Left ventricle myocardium inferior (tissue), 1 donor: Measurements from ENCODE around the gene TMEM270. TPM values are rescaled to one million over a fixed set of nuclear protein-coding genes. Genes with fewer than 3 reads are reported as not detected.

Experiments used
- DNase-seq: peaks from one replicate; pipeline ENCODE4 v3.0.0-alpha.2; 2020
- H3K27ac ChIP-seq: fragments of 200-600 bp; replicated peaks from 2 replicates; pipeline ENCODE4 v1.8.0; 2021
- H3K27me3 ChIP-seq: fragments of 200-600 bp; 2 replicates; pipeline ENCODE4 v1.8.0; 2021; ENCODE audit warnings: low read depth
- H3K36me3 ChIP-seq: fragments of 200-600 bp; 2 replicates; pipeline ENCODE4 v1.8.0; 2021
- H3K4me1 ChIP-seq: fragments of 200-600 bp; 2 replicates; pipeline ENCODE4 v1.8.0; 2021
- H3K4me3 ChIP-seq: fragments of 200-600 bp; 2 replicates; pipeline ENCODE4 v1.8.0; 2021; ENCODE audit warnings: mild to moderate bottlenecking, moderate library complexity
- H3K9me3 ChIP-seq: fragments of 200-600 bp; replicated peaks from 2 replicates; pipeline ENCODE4 v1.8.0; 2021
- intact Hi-C: fragments of 100-400 bp; cut with micrococcal nuclease; formaldehyde crosslinking; loops from one replicate; pipeline ENCODE4 v1.11.0; 2022
- total RNA-seq: library from RNA; stranded (reverse); fragmentation: NEBNext Ultra II Directional; extraction: Animal tissue kit (Norgen Biotek cat#: 25700); gene quantifications from one replicate; pipeline ENCODE4 v1.2.1, GENCODE V29; 2021
- TF ChIP-seq, protein P1 (sequence below): fragments of 200-600 bp; IDR thresholded peaks from 2 replicates; pipeline ENCODE4 v1.8.0; 2021; ENCODE audit warnings: antibody characterized with exemption, mild to moderate bottlenecking, borderline replicate concordance
- donor health status: DM: no; HTN: yes; CAD: no; lungs with severe emphysema.

Gene TMEM270
- total RNA-seq, 1 donor from 2014 or later = not detected

- intact Hi-C loops = loop anchor here (5.0 kb wide), 1 partner anchor 40 kb away; no protein-coding TSS in a partner anchor
- H3K27ac ChIP-seq = no peak overlapping the region
- no peak for DNase-seq
Measured at GRCh38 chr7:73852500-73852899, 8.5 kb upstream of the TMEM270 start.

DNA sequence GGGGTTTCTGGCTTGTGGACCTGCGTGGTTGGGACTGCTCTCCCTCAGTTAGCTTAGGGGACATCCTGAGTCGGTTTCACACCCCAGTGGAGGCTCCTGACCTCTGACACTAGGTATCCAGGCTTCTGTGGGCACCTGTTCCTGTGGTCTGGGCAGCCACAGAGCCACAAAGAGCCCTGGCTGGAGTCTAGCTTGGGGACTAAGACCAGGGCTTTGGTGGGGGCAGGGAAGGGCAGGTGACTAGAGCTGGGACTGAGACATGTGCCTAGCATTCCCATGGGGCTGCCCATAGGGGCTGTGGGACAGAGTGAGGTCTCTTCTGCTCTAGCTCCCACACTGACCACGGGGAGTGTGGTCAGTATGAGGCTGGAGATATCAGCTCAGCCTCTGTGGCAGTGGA, 4.0 kb upstream of the TMEM270 start:
- H3K36me3 ChIP-seq = no peaks in the 10 kb centered on the region
- peaks cover 49% of the 10 kb centered on the region for H3K27me3 ChIP-seq
- intact Hi-C loops = no loop called here

More at GRCh38 chr7:73852500-73852899, 8.5 kb upstream of the TMEM270 start:
- Histone ChIP-seq H3K4me3 (no peak overlapping the region), H3K27me3 (peaks cover 43% of the 10 kb centered on the region), H3K36me3 (no peaks in the 10 kb centered on the region), H3K9me3 (no peaks in the 10 kb centered on the region), H3K4me1 (peaks cover 12% of the 10 kb centered on the region)
- TF ChIP-seq, protein P1, sequence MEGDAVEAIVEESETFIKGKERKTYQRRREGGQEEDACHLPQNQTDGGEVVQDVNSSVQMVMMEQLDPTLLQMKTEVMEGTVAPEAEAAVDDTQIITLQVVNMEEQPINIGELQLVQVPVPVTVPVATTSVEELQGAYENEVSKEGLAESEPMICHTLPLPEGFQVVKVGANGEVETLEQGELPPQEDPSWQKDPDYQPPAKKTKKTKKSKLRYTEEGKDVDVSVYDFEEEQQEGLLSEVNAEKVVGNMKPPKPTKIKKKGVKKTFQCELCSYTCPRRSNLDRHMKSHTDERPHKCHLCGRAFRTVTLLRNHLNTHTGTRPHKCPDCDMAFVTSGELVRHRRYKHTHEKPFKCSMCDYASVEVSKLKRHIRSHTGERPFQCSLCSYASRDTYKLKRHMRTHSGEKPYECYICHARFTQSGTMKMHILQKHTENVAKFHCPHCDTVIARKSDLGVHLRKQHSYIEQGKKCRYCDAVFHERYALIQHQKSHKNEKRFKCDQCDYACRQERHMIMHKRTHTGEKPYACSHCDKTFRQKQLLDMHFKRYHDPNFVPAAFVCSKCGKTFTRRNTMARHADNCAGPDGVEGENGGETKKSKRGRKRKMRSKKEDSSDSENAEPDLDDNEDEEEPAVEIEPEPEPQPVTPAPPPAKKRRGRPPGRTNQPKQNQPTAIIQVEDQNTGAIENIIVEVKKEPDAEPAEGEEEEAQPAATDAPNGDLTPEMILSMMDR = no peak

GRCh38 chr7:73858807-73859206, 2.2 kb upstream of the TMEM270 start:
- Histone ChIP-seq H3K27me3 (peaks cover 33% of the 10 kb centered on the region), H3K27ac (no peak overlapping the region), H3K9me3 (no peaks in the 10 kb centered on the region), H3K36me3 (no peaks in the 10 kb centered on the region), H3K4me1 (no peaks in the 10 kb centered on the region), H3K4me3 (no peak overlapping the region)
- intact Hi-C loops = no loop called here
- no peak for DNase-seq
- TF ChIP-seq, protein P1 = no peak

More for the DNA sequence above, 4.0 kb upstream of the TMEM270 start:
- no peaks in the 10 kb centered on the region for H3K9me3 ChIP-seq
- no peak overlapping the region for H3K4me3 ChIP-seq
- H3K27ac ChIP-seq = no peak overlapping the region
- DNase-seq = no peak
- TF ChIP-seq, protein P1 = no peak
- H3K4me1 ChIP-seq = no peaks in the 10 kb centered on the region

DNA sequence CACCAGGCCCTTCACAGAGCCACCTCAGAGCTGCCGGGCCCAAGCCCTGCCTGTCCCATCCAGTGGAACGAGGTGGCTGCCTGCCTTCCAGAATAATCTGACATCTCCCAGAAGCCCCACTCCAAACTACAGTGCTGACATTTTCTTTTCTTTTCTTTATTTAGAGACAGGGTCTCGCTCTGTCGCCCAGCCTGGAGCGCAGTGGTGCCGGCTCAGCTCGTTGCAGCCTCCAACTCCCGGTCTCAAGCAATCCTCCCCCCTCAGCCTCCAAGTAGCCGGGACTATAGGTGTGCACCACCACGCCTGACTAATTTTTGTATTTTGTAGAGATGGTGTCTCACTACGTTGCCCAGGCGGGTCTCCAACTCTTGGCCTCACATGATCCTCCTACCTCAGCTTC, 346 bp downstream of the TMEM270 start:
- H3K4me1 ChIP-seq = no peaks in the 10 kb centered on the region
- no peak overlapping the region for H3K27ac ChIP-seq
- no peak for DNase-seq
- no peaks in the 10 kb centered on the region for H3K9me3 ChIP-seq
- peaks cover 15% of the 10 kb centered on the region for H3K27me3 ChIP-seq
- TF ChIP-seq, protein P1 = no peak
- H3K4me3 ChIP-seq = no peak overlapping the region
- intact Hi-C loops = loop anchor here (10.0 kb wide), 1 partner anchor 163 kb away; the partner anchor contains the start of gene ELN
- no peaks in the 10 kb centered on the region for H3K36me3 ChIP-seq

- Histone ChIP-seq H3K27me3 (no peaks in the 10 kb centered on the region), H3K9me3 (no peaks in the 10 kb centered on the region), H3K4me1 (peaks cover 11% of the 10 kb centered on the region), H3K36me3 (no peaks in the 10 kb centered on the region), H3K4me3 (no peak overlapping the region), H3K27ac (no peak overlapping the region)
- no peak for DNase-seq
- TF ChIP-seq, protein P1 = no peak
- intact Hi-C loops = loop anchor here (10.0 kb wide), 1 partner anchor 160 kb away; the partner anchor contains the start of gene ELN
Measured at GRCh38 chr7:73864981-73865711, 4.2 kb downstream of the TMEM270 start.
